ENCODE results near the gene CRACDL.

CRACDL gene

DNA sequence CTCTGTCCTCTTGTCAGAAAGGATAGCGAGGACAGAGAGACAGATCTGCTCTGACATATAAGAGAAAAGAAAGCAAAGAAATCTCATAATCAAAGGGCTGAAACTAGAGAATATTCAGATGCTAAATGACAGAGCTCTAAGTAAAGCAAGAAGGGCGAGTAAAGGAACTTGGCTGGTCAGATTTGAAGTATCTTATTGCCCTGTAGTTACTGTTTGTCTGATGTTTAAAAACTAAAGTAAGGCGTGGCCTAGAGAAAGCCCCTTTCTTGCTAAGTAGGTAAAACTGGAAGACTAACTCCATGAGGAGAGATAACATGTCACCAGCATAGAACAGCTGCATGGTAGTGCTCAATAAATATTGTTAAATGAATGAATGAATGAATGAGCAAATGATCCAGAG, 70.0 kb downstream of the CRACDL start:
- no peak overlapping the region for H3K4me3 ChIP-seq (ENCODE audit: low read length)
- TF ChIP-seq, protein P1, sequence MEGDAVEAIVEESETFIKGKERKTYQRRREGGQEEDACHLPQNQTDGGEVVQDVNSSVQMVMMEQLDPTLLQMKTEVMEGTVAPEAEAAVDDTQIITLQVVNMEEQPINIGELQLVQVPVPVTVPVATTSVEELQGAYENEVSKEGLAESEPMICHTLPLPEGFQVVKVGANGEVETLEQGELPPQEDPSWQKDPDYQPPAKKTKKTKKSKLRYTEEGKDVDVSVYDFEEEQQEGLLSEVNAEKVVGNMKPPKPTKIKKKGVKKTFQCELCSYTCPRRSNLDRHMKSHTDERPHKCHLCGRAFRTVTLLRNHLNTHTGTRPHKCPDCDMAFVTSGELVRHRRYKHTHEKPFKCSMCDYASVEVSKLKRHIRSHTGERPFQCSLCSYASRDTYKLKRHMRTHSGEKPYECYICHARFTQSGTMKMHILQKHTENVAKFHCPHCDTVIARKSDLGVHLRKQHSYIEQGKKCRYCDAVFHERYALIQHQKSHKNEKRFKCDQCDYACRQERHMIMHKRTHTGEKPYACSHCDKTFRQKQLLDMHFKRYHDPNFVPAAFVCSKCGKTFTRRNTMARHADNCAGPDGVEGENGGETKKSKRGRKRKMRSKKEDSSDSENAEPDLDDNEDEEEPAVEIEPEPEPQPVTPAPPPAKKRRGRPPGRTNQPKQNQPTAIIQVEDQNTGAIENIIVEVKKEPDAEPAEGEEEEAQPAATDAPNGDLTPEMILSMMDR (IDR thresholded peaks at IDR 0.05; ENCODE audit: insufficient read depth, low read depth, low read length, missing control alignments): no peak
- no peak for DNase-seq (ENCODE audit: low read depth)

DNA sequence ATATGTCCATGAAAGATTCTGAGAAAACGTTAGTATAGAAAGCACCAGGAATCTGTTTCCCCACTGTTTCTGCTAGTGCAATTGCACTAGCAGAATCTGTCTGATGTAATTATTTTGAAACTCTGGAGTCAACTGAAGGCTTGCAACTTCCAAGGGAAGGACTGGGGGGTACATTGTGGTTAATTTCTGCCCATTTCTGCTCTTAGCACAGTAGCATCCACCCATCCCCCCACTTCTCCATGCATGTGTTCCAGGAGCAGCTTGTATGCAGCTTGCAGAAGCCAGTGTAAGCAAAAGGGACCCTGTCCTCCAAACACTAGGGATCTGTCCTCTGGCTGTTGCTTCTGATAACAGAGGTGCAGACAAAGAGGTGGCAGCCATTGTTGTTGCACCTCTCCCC, 74.4 kb downstream of the CRACDL start:
- no peak for DNase-seq (ENCODE audit: low read depth)
- TF ChIP-seq, protein P1 (IDR thresholded peaks at IDR 0.05; ENCODE audit: insufficient read depth, low read depth, low read length, missing control alignments): no peak
- H3K4me3 ChIP-seq (ENCODE audit: low read length): no peak overlapping the region

DNA sequence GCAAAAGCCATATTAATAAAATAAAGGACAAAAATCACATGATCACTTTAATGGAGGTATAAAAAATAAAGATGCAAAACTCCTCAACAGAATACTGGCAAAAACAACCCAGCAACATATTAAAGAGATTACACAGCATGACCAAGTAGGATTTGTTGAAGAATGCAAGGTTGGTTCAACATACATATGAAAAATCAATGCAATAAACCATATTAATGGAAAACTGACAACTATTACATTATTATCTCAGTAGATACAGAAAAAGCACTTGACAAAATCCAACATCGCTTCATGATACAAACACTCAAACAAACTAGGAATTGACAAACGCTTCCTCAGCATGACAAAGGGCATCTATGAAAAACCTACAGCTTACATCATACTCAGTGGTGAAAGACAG, 76.7 kb downstream of the CRACDL start:
- no peak overlapping the region for H3K4me3 ChIP-seq (ENCODE audit: low read length)
- TF ChIP-seq, protein P1 (IDR thresholded peaks at IDR 0.05; ENCODE audit: insufficient read depth, low read depth, low read length, missing control alignments): no peak

DNA sequence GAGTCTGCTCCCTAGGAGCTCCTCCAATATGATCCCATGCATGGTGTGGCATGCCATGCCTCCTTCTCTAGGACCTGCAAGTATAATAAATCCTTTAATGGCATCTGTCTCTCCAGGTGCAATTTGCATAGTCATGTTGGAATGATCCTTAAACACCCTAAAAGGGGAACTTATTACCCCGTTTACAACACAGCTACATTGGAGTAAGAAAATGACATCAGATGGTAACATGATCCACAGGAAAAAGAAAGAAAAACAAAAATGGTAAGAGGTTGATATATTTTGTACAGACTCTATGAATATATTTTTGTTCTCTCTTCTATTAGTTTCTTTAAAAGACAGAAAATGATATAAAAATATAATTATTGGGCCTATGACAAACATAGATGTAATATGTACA, 79.0 kb downstream of the CRACDL start:
- TF ChIP-seq, protein P1 (IDR thresholded peaks at IDR 0.05; ENCODE audit: insufficient read depth, low read depth, low read length, missing control alignments): no peak
- H3K4me3 ChIP-seq (ENCODE audit: low read length): no peak overlapping the region
- DNase-seq (ENCODE audit: low read depth): no peak

More for the DNA sequence above, 76.7 kb downstream of the CRACDL start:
- no peak for DNase-seq (ENCODE audit: low read depth)

DNA sequence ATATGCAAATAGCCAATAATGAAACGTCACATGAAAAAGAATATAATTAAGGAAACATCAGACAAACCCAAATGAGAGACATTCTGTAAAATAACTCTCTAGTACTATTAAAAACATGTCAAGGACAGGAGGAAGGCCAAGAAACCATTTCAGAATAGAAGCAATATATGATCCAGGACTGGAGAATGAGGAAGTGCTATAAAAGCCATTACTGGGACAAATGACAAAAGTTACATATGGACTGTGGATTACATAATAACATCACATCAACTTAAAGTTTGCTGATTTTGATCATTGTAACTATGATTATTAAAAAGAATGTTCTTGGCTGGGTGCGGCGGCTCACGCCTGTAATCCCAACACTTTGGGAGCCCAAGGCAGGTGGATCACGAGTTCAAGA, 81.3 kb downstream of the CRACDL start:
- no peak overlapping the region for H3K4me3 ChIP-seq (ENCODE audit: low read length)
- TF ChIP-seq, protein P1 (IDR thresholded peaks at IDR 0.05; ENCODE audit: insufficient read depth, low read depth, low read length, missing control alignments): no peak
- DNase-seq (ENCODE audit: low read depth): no peak

DNA sequence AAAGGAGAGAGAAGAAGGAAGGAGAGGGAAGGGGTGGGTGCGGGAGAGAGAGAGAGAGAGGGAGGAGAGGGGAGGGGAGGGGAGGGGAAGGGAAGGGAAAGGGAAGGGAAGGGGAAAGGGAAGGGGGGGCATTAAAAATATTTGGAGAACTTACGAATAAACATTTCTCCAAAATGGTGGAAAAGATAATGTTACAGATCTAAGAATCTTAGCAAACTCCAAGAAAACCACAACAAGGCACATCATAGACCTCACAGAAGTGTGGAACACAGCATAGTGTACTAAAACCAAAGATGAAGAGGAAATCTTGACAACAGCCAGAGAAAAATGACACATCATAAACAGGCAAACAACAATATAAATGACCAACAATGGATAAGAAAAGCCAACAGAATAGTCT, 83.1 kb downstream of the CRACDL start:
- no peak overlapping the region for H3K4me3 ChIP-seq (ENCODE audit: low read length)
- TF ChIP-seq, protein P1 (IDR thresholded peaks at IDR 0.05; ENCODE audit: insufficient read depth, low read depth, low read length, missing control alignments): no peak
- DNase-seq (ENCODE audit: low read depth): no peak

DNA sequence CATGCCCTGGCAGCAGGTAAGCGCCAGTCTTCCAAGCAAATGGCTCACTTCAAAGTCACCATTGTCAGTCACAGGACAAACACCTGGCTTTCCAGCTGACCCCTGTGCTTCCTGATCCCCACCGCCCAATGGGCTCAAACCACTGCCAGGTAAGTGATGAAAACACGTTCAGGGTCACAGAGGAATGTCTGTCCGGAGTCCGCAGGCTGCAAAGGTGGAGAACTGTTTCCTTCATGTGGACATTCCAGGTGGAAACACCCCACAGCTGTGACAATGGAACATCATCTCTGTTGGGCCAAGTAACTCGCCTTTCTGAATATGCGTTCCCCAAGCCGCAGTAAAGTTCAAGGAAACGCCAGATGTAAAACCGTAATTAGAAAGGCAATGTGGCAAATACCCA, 86.0 kb downstream of the CRACDL start:
- no peak overlapping the region for H3K4me3 ChIP-seq (ENCODE audit: low read length)
- TF ChIP-seq, protein P1 (IDR thresholded peaks at IDR 0.05; ENCODE audit: insufficient read depth, low read depth, low read length, missing control alignments): no peak
- no peak for DNase-seq (ENCODE audit: low read depth)
